Testis (tissue), 2 donors: Measurements from ENCODE around the gene CHRM4.

Source experiments
- POLR2A ChIP-seq: fragments of 450-650 bp; IDR thresholded peaks from one replicate; pipeline ENCODE4 v1.6.1; 2017; ENCODE audit warnings: antibody characterized with exemption, mild to moderate bottlenecking, moderate library complexity
- TF ChIP-seq, protein P1 (sequence below), 3 experiments: fragments of 450-650 bp in 2 of 3; fragments of 200-600 bp in 1 of 3; sonication (generic) in 1 of 3; IDR thresholded peaks; one replicate each; pipeline ENCODE4 v1.5.1; 2016 to 2019; ENCODE audit warnings: antibody characterized with exemption in 3 of 3, mild to moderate bottlenecking in 2 of 3, moderate library complexity in 1 of 3

DNA sequence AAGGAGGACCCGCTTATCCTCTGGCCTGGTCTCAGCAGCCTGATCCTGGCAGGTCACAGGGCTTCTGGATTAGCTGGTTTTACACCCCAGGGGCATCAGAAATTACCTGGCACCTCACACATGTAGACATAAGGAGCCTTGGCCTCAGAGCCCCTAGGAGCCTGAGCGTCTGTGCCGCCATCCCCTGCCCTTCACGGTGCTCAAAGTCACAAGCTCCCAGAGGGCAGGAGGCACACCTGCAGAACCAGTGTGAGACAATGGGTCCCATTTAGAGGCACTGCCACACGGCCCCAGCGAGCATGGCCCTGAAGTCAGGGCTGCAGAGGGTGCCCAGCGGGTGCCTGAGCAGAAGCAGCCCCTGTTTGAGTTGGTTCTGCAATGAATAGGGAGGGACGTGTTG lies 40.4 kb downstream of the CHRM4 start:
- no peak for TF ChIP-seq POLR2A
- TF ChIP-seq, protein P1, sequence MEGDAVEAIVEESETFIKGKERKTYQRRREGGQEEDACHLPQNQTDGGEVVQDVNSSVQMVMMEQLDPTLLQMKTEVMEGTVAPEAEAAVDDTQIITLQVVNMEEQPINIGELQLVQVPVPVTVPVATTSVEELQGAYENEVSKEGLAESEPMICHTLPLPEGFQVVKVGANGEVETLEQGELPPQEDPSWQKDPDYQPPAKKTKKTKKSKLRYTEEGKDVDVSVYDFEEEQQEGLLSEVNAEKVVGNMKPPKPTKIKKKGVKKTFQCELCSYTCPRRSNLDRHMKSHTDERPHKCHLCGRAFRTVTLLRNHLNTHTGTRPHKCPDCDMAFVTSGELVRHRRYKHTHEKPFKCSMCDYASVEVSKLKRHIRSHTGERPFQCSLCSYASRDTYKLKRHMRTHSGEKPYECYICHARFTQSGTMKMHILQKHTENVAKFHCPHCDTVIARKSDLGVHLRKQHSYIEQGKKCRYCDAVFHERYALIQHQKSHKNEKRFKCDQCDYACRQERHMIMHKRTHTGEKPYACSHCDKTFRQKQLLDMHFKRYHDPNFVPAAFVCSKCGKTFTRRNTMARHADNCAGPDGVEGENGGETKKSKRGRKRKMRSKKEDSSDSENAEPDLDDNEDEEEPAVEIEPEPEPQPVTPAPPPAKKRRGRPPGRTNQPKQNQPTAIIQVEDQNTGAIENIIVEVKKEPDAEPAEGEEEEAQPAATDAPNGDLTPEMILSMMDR (IDR thresholded peaks at IDR 0.05) = no peak
